Measurements from ENCODE around the gene SYNGR2. TPM values are rescaled to one million over a fixed set of nuclear protein-coding genes. Genes with fewer than 3 reads are reported as not detected.
A peak's percentile ranks its signal among the peaks of the same experiment; 100 is the strongest.

The SYNGR2 gene
- total and polyA plus RNA-seq, 2 of the 8 experiments (the other 6 are each of a cell fraction or from before 2014, with no cell fraction given): 50.0 to 139 TPM

GRCh38 chr17:78172249-78173051 is 4.1 kb downstream of the SYNGR2 start:
- no peak overlapping the region for H2BK120ac ChIP-seq (replicated peaks; ENCODE audit: low read depth, low read length)
- POLR2A ChIA-PET (ENCODE audit: partially characterized antibody): interaction anchor here (0.9 to 10.2 kb wide), 17 partner anchors 10 to 78 kb away, joined by 3 to 131 read pairs (median 4); partner anchors contain the start of genes AFMID and TK1
- no peak overlapping the region for H3K9ac ChIP-seq (replicated peaks in 1 of 4; ENCODE audit: extremely low read depth in 1 of 4, low read depth in 3 of 4, low read length in 3 of 4)
- WGBS, 2 experiments (ENCODE audit: extremely low coverage in 1 of 2, insufficient coverage in 1 of 2, insufficient read length in 1 of 2, insufficient replicate concordance in 2 of 2, low coverage in 1 of 2, low lambda C conversion rate in 2 of 2, missing lambda C conversion rate in 1 of 2): 74% methylated on average over 19 of the region's 19 CpGs; no CpG with 5 or more reads in 1 of the 2 experiments
- DNase-seq (ENCODE audit: low read depth in 1 of 2, low spot score in 2 of 2): peak in 1 of 2 experiments; percentile 61
- H4K8ac ChIP-seq (ENCODE audit: extremely low read depth, insufficient read depth, low read length): no peak overlapping the region
- H3K79me2 ChIP-seq (ENCODE audit: control insufficient read depth in 1 of 2, insufficient read depth in 2 of 2, low read length in 2 of 2): no peaks in the 10 kb centered on the region
- H2AK5ac ChIP-seq (ENCODE audit: low read depth, low read length): no peak overlapping the region
- H3K14ac ChIP-seq (ENCODE audit: insufficient read length): no peak overlapping the region
- H2BK12ac ChIP-seq (ENCODE audit: low read depth, low read length): no peak overlapping the region
- no peak overlapping the region for H3K4ac ChIP-seq (replicated peaks; ENCODE audit: insufficient read length, low read depth, low read length)
- H4K91ac ChIP-seq (replicated peaks; ENCODE audit: insufficient read length, low read length): no peak overlapping the region
- H3K9me3 ChIP-seq (ENCODE audit: insufficient read depth in 2 of 2, low read depth in 1 of 2, low read length in 1 of 2): no peaks in the 10 kb centered on the region
- no peak overlapping the region for H2AFZ ChIP-seq (ENCODE audit: low read length)
- no peak overlapping the region for H3K4me3 ChIP-seq (ENCODE audit: extremely low read depth in 1 of 4, insufficient read depth in 2 of 4, low read depth in 3 of 4, low read length in 4 of 4)
- FAIRE-seq: no peak
- peaks cover 7 to 32% (median 13%) of the 10 kb centered on the region in 4 experiments; a peak in 7 of 8 replicates for H3K36me3 ChIP-seq (ENCODE audit: control insufficient read depth in 2 of 4, insufficient read depth in 4 of 4, low read length in 3 of 4)
- H3K27me3 ChIP-seq (replicated peaks in 1 of 4; ENCODE audit: control insufficient read depth in 3 of 4, extremely low read depth in 1 of 4, insufficient read depth in 3 of 4, low read length in 3 of 4): no peaks in the 10 kb centered on the region
- CTCF ChIA-PET (ENCODE audit: partially characterized antibody): interaction anchor here (0.6 to 10.0 kb wide), 6 partner anchors 14 to 1662 kb away, joined by 3 to 87 read pairs (median 7); partner anchors contain the start of gene TK1
- peak overlapping the region in 1 of 2 experiments; percentile 40; a peak in 2 of 4 replicates for H3K4me2 ChIP-seq (ENCODE audit: insufficient read depth in 1 of 2, low read depth in 2 of 2, low read length in 2 of 2)
- H3K79me1 ChIP-seq (ENCODE audit: low read depth, low read length): peaks cover 6% of the 10 kb centered on the region
- H2BK5ac ChIP-seq (ENCODE audit: low read depth, low read length): no peak overlapping the region
- H3K56ac ChIP-seq (replicated peaks; ENCODE audit: insufficient read length, low read depth, low read length): no peak overlapping the region
- H4K5ac ChIP-seq (ENCODE audit: insufficient read length, low read depth, low read length): no peak overlapping the region
- peak; percentile 49; the same call in 1 of the 2 replicates for TF ChIP-seq POLR2AphosphoS5 (IDR thresholded peaks at IDR 0.05; ENCODE audit: low read depth, low read length)
- TF ChIP-seq CHD1 (IDR thresholded peaks at IDR 0.05; ENCODE audit: low read depth, low read length): no peak
- H3K18ac ChIP-seq (ENCODE audit: extremely low read depth, low read length): no peak overlapping the region; the same call in 1 of the 2 replicates
- peaks cover 5% of the 10 kb centered on the region; the same call in 1 of the 2 replicates for H3K23me2 ChIP-seq (ENCODE audit: low read depth, low read length)
- no peak overlapping the region for H3K27ac ChIP-seq (ENCODE audit: low read depth, low read length)
- H3K23ac ChIP-seq (ENCODE audit: insufficient read length): no peak overlapping the region
- peaks cover 5 to 36% (median 16%) of the 10 kb centered on the region in 4 experiments for H3K4me1 ChIP-seq (replicated peaks in 1 of 4; ENCODE audit: control insufficient read depth in 3 of 4, insufficient read depth in 4 of 4, low read length in 3 of 4)
- no peak overlapping the region for H2BK20ac ChIP-seq (ENCODE audit: low read length)
- peaks cover 15 to 22% of the 10 kb centered on the region in 2 experiments for H4K20me1 ChIP-seq (replicated peaks in 1 of 2; ENCODE audit: control insufficient read depth in 1 of 2, insufficient read depth in 2 of 2, low read length in 2 of 2)
- no peak overlapping the region for H2BK15ac ChIP-seq (ENCODE audit: low read length)

Measured in H1 (cell line).